OCI-LY1 (cell line): ENCODE results near the gene DDA1.

Experiments used
- EZH2 ChIP-seq: fragments of 200-600 bp; sonication (generic), shearing (Covaris generic); IDR thresholded peaks from 2 replicates; pipeline ENCODE4 v1.8.0; 2017; ENCODE audit warnings: borderline replicate concordance, mixed run types, mild to moderate bottlenecking, antibody characterized with exemption, low read length, moderate library complexity, mixed read lengths
- TF ChIP-seq, protein P1 (sequence below): fragments of 200-600 bp; sonication (generic), shearing (Covaris generic); IDR thresholded peaks from 2 replicates; pipeline ENCODE4 v1.5.1; 2017; ENCODE audit warnings: mild to moderate bottlenecking, antibody characterized with exemption, low read length, moderate library complexity, mixed read lengths

DNA sequence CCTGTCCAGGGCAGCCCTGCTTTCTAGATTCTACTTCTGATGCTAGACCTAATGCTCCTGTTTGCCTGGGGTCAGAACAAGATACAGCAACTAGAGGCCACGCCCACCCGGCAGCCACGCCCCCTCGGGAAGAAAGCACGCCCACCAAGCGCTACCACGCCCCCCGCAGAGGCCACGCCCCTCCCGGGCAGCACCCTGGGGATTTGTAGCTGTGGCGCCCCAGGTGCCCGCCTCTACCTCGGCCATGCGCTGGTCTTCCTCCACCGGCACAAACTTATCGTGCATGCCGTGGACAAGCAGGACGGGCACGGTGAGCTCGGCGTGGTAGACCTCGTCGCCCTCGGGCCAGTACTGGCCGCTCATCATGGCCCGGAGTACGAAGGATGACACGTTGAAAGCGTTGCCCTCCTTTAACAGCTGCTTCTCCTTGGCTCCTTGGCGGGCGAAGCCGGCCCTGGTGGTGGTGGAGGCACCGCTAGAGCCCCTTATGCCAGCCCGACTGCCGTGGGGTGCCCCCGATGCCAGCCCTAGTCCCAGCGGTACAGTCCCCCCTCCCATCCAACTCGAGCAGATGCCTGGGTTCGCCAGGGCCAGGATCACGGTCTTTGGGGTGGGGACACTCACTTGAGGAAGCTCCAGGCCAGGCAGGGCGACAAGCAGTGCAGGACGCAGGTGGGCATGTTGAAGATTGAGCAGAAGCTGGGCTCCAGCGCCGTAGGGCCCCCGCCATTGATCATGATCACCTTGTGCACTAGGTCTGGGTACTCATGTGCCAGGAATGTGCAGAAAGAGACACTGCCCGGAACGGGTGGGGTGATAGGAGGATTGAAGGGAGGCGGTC lies 15.1 kb upstream of the DDA1 start:
- no peak for TF ChIP-seq EZH2
- TF ChIP-seq, protein P1, sequence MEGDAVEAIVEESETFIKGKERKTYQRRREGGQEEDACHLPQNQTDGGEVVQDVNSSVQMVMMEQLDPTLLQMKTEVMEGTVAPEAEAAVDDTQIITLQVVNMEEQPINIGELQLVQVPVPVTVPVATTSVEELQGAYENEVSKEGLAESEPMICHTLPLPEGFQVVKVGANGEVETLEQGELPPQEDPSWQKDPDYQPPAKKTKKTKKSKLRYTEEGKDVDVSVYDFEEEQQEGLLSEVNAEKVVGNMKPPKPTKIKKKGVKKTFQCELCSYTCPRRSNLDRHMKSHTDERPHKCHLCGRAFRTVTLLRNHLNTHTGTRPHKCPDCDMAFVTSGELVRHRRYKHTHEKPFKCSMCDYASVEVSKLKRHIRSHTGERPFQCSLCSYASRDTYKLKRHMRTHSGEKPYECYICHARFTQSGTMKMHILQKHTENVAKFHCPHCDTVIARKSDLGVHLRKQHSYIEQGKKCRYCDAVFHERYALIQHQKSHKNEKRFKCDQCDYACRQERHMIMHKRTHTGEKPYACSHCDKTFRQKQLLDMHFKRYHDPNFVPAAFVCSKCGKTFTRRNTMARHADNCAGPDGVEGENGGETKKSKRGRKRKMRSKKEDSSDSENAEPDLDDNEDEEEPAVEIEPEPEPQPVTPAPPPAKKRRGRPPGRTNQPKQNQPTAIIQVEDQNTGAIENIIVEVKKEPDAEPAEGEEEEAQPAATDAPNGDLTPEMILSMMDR = no peak
